Pancreas (tissue), 10 donors: ENCODE measurements around the gene MUC5AC. TPM values are rescaled to one million over a fixed set of nuclear protein-coding genes. Genes with fewer than 3 reads are reported as not detected.

Source experiments
- ATAC-seq, 4 donors: fragments of 200-7000 bp; cut with Tn5 transposase; one replicate each; pipeline versions ENCODE4 v1.8.0 to v1.9.1; 2020; ENCODE audit warnings: mild to moderate bottlenecking in 4 of 4, moderate library complexity in 4 of 4
- DNase-seq, 6 donors: peaks; one replicate each; pipeline ENCODE4 v3.0.0-alpha.2; 2020
- FAIRE-seq: peaks from 2 replicates; lab custom pipeline; 2012; peaks lifted over from hg19 to GRCh38; lab: Jason Lieb, UNC
- H3K27ac ChIP-seq, 4 donors: fragments of 200-600 bp; sonication (generic); 1 replicate in 3 of 4; 2 replicates in 1 of 4; pipeline versions ENCODE4 v1.5.0 to v1.8.0; 2020
- H3K27me3 ChIP-seq, 4 donors: fragments of 200-600 bp; one replicate each; pipeline ENCODE4 v1.8.0; 2021
- H3K36me3 ChIP-seq, 3 donors: fragments of 200-600 bp; sonication (generic) in 1 of 3; one replicate each; pipeline versions ENCODE4 v1.5.0 to v1.8.0; 2020 to 2021
- H3K4me1 ChIP-seq, 3 donors: fragments of 200-600 bp; one replicate each; pipeline ENCODE4 v1.8.0; 2021
- H3K4me3 ChIP-seq, 4 donors: fragments of 200-600 bp; sonication (generic) in 2 of 4; one replicate each; pipeline versions ENCODE4 v1.5.0 to v1.8.0; 2020 to 2021
- H3K9me3 ChIP-seq, 4 donors: fragments of 200-600 bp; one replicate each; pipeline ENCODE4 v1.8.0; 2021
- CTCF ChIP-seq, 4 donors: fragments of 200-600 bp; sonication (generic) in 3 of 4; IDR thresholded peaks; one replicate each; pipeline versions ENCODE4 v1.5.0 to v1.8.0; 2021; ENCODE audit warnings: antibody characterized with exemption in 4 of 4
- WGBS, 2 donors: extraction: QIAGEN DNeasy Blood & Tissue Kit; methylation state at CpG; one replicate each; pipeline ENCODE4 v1.1.7; 2013; 5-methylcytosine and 5-hydroxymethylcytosine counted together
- intact Hi-C, 3 donors: fragments of 100-400 bp; cut with DNase I; formaldehyde crosslinking; loops; one replicate each; pipeline versions ENCODE4 v1.11.1 to v1.14.2; 2022
- polyA plus RNA-seq, 2 donors: library from polyadenylated mRNA; stranded (reverse); fragments of 200-250 nt; gene quantifications; one replicate each; pipeline ENCODE4 v1.2.3, GENCODE V29; 2013
- total RNA-seq, 6 donors: library from RNA; stranded (reverse); fragmentation: NEBNext Ultra II Directional in 4 of 6; extraction: Animal tissue kit (Norgen Biotek cat#: 25700) in 4 of 6; gene quantifications; one replicate each; pipeline versions ENCODE4 v1.2.1 to v1.2.4, GENCODE V29; 2021 to 2023
- donor health status: healthy with polysubstance abuse.
- donor health status: DM: no; HTN: no; CAD: no; lungs with moderate emphysema.
- donor health status: DM: no; HTN: no; CAD: no.
- donor health status: control.
- donor health status: control.
- donor health status: Bipolar disorder and iron deficiency.
- donor health status: DM: yes; HTN: yes; CAD: no.
- donor health status: DM: no; HTN: no; CAD: no.
- donor health status: DM: no; HTN: no; CAD: no.
- donor health status: DM: yes; HTN: yes; CAD: no.

MUC5AC gene
- total and polyA plus RNA-seq, 8 donors: 0.02 to 4.2 (median 0.04) TPM; not detected in 5

DNA sequence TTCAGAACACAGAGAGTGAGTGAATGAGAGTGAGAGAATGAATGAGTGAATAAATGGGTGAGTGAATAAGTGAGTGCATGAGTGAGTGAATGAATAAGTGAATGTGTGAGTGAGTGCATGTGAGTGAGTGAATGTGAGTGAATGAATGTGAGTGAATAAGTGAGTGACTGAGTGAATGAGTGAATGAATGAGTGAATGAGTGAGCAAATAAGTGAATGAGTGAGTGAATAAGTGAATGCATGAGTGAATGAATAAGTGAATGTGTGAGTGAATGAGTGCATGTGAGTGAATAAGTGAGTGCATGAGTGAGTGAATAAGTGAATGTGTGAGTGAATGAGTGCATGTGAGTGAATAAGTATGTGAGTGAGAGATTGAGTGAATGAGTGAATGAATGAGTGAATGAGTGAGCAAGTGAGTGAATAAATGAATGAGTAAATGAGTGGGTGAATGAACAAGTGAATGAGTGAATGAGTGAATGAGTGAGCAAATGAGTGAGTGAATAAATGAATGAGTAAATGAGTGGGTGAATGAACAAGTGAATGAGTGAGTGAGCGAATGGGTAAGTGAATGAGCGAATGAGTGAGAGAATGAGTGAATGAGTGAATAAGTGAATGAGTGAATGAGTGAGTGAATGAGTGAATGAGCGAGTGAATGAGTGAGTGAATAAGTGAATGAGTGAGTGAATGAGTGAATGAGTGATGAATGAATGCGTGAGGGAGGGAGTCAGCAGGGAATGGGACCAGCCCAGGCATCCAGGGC lies 43.8 kb downstream of the MUC5AC start:
- Histone ChIP-seq H3K9me3 (no peaks in the 10 kb centered on the region), H3K27ac (no peak overlapping the region), H3K4me1 (no peaks in the 10 kb centered on the region), H3K4me3 (no peak overlapping the region), H3K36me3 (no peaks in the 10 kb centered on the region), H3K27me3 (peaks cover 0 to 5% (median 0%) of the 10 kb centered on the region in 4 donors)
- ATAC-seq (peak in 1 of 4 donors; percentile 1), FAIRE-seq (no peak), DNase-seq (no peak)
- TF ChIP-seq CTCF (IDR thresholded peaks at IDR 0.05): no peak
- intact Hi-C loops: loop anchor here in 2 of 3 donors (2.0 to 5.0 kb wide), 2 partner anchors 313 to 316 kb away; no protein-coding TSS in a partner anchor
- WGBS, 2 donors: 67 to 85% methylated on average over 4 of the region's 4 CpGs

GRCh38 chr11:1202154-1202775 lies 44.5 kb downstream of the MUC5AC start:
- Histone ChIP-seq H3K4me3 (no peak overlapping the region), H3K27ac (no peak overlapping the region), H3K4me1 (no peaks in the 10 kb centered on the region), H3K9me3 (no peaks in the 10 kb centered on the region), H3K36me3 (no peaks in the 10 kb centered on the region), H3K27me3 (peaks cover 0 to 5% (median 0%) of the 10 kb centered on the region in 4 donors)
- peak; percentile 27 to 62 (median 41) for ATAC-seq
- DNase-seq: peak in 4 of 6 donors; percentile 9 to 74 (median 46)
- intact Hi-C loops: loop anchor here in 2 of 3 donors (2.0 to 5.0 kb wide), 2 partner anchors 313 to 315 kb away; no protein-coding TSS in a partner anchor
- no peak for TF ChIP-seq CTCF (IDR thresholded peaks at IDR 0.05)
- no peak for FAIRE-seq
- 38 to 42% methylated on average over 18 of the region's 18 CpGs for WGBS, 2 donors

- H3K4me1 ChIP-seq: no peaks in the 10 kb centered on the region
- no peaks in the 10 kb centered on the region for H3K36me3 ChIP-seq
- TF ChIP-seq CTCF (IDR thresholded peaks at IDR 0.05): peak; percentile 91 to 94 (median 93)
- intact Hi-C loops: loop anchor here in 2 of 3 donors (2.0 to 5.0 kb wide), 2 partner anchors 312 to 314 kb away; no protein-coding TSS in a partner anchor
- FAIRE-seq (no peak), ATAC-seq (peak; percentile 85 to 97 (median 90)), DNase-seq (peak; percentile 22 to 91 (median 72))
- H3K27ac ChIP-seq: no peak overlapping the region
- H3K4me3 ChIP-seq: no peak overlapping the region
- H3K9me3 ChIP-seq: no peaks in the 10 kb centered on the region
- peaks cover 0 to 5% (median 0%) of the 10 kb centered on the region in 4 donors for H3K27me3 ChIP-seq
- WGBS, 2 donors: 18 to 19% methylated on average over 26 to 32 of the region's 32 CpGs
Measured at GRCh38 chr11:1202776-1203504, 45.2 kb downstream of the MUC5AC start.

DNA sequence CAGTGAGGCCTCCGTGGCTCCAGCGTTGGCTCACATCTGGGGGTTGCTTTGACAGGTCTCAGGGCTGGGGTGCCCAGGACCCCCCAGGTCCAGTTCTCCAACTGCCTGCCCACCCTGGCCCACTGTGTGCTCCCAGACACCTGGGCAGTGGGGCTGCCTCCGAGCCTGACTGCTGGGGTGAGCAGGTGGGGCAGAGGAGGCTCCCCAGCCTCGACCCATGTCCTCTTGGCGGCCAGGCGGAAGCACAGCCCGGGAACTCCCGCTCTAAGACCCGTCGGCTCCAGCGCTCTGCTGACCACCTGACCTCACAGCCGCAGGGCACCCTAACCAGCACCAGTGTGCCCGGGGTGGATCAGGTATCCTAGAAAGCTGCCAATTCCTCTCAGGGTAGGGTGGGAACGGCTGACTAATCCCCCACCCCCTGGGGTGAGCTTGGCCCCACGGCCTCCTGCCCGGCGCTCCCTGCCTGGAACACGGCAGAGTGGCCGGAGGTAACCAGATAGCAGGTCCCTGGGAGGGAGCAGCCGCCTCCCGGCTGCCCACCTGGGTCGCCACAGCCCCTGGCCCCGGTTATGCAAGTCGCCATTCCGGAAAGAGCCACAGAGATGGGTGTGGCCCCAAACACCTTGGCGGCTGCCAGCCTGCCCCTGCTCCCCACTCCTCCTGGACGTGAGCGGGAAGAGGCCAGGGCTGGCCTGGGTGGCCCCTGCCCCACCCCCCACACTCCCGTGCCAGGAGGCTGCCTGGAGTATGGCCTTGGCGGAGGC lies 45.9 kb downstream of the MUC5AC start:
- 46 to 56% methylated on average over 30 of the region's 30 CpGs for WGBS, 2 donors
- H3K9me3 ChIP-seq: no peaks in the 10 kb centered on the region
- no peaks in the 10 kb centered on the region for H3K4me1 ChIP-seq
- H3K36me3 ChIP-seq: no peaks in the 10 kb centered on the region
- FAIRE-seq (no peak), DNase-seq (peak in 5 of 6 donors; percentile 2 to 77 (median 34)), ATAC-seq (peak in 2 of 4 donors; percentile 6 to 10)
- intact Hi-C loops: loop anchor here in 2 of 3 donors (2.0 to 5.0 kb wide), 2 partner anchors 311 to 314 kb away; no protein-coding TSS in a partner anchor
- no peak overlapping the region for H3K27ac ChIP-seq
- TF ChIP-seq CTCF (IDR thresholded peaks at IDR 0.05): no peak
- H3K4me3 ChIP-seq: no peak overlapping the region
- peaks cover 0 to 3% (median 0%) of the 10 kb centered on the region in 4 donors for H3K27me3 ChIP-seq
